ENCODE results near the gene RABGAP1L.

RABGAP1L gene

DNA sequence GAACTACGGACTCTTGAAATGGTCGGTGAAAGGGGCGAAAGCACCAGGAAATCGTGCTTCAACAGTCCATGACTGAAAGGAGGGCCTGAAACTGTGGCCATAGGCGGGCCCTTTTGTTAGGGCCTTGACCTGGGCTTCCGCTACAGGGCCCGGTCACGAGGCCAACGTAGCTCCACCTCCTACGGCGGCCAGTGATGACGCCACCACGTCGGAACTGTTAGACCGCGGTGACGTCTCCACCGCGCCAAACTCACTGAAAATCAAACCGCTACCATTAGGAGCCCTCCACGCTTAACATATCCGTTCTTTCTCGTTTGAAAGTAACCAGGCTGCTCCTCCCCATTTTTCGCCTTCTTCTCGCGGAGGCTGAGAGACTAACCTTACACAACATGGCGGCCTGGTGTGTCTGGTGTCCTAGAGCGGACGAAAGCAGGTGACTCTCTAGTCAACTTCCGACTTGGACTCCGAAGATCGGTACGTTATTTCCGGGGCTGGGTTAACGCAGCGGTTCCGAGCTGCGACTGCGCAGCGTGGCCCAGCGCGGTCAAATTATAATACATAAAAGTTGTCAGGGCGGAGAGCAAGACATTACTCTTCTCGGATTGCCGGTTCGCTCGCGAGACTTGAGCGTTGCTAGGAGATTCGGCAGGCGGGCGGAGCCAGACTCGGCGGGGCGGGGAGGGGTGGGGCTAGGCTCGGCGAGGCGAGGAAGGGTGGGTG, 840.1 kb downstream of the RABGAP1L start (continued):
- TF ChIP-seq ZNF777 (tag by site-specific recombination; IDR thresholded peaks at IDR 0.05; ENCODE audit: borderline replicate concordance) (no peak), ZNF19 (tag by site-specific recombination; IDR thresholded peaks at IDR 0.05; ENCODE audit: low read depth) (no peak), ZSCAN16 (tag by site-specific recombination; IDR thresholded peaks at IDR 0.05) (no peak), ZNF776 (tag by site-specific recombination; IDR thresholded peaks at IDR 0.05; ENCODE audit: borderline replicate concordance) (no peak), ZNF221 (tag by site-specific recombination; IDR thresholded peaks at IDR 0.05; ENCODE audit: borderline replicate concordance) (no peak), ZBTB11 (tag by site-specific recombination; conservative IDR thresholded peaks at IDR 0.05; ENCODE audit: low read depth) (peak; percentile 98), ZNF629 (tag by site-specific recombination; IDR thresholded peaks at IDR 0.05) (peak; percentile 100), OSR2 (tag by site-specific recombination; IDR thresholded peaks at IDR 0.05) (no peak), ZBTB17 (tag by site-specific recombination; IDR thresholded peaks at IDR 0.05) (peak; percentile 89), ZNF274 (IDR thresholded peaks at IDR 0.05; ENCODE audit: low read length) (no peak), ZNF274 (tag by site-specific recombination; IDR thresholded peaks at IDR 0.05; ENCODE audit: borderline replicate concordance) (no peak), ZNF404 (tag by site-specific recombination; IDR thresholded peaks at IDR 0.05) (no peak), ZNF561 (tag by site-specific recombination; IDR thresholded peaks at IDR 0.05; ENCODE audit: borderline replicate concordance) (peak; percentile 50), ZNF112 (tag by site-specific recombination; IDR thresholded peaks at IDR 0.05) (no peak), ZNF239 (tag by site-specific recombination; IDR thresholded peaks at IDR 0.05) (no peak), ZNF530 (tag by site-specific recombination; IDR thresholded peaks at IDR 0.05; ENCODE audit: low read depth) (no peak), ZNF623 (tag by site-specific recombination; IDR thresholded peaks at IDR 0.05) (peak; percentile 37), ZNF670 (tag by site-specific recombination; IDR thresholded peaks at IDR 0.05; ENCODE audit: low read depth) (no peak), ZNF202 (tag by site-specific recombination; IDR thresholded peaks at IDR 0.05; ENCODE audit: borderline replicate concordance) (no peak), ZBTB26 (tag by site-specific recombination; optimal IDR thresholded peaks at IDR 0.05) (no peak), SCRT1 (tag by site-specific recombination; IDR thresholded peaks at IDR 0.05; ENCODE audit: borderline replicate concordance) (no peak), ZBTB44 (tag by site-specific recombination; IDR thresholded peaks at IDR 0.05) (no peak), ZNF174 (tag by site-specific recombination; IDR thresholded peaks at IDR 0.05) (no peak), ZNF423 (tag by site-specific recombination; IDR thresholded peaks at IDR 0.05) (no peak), ZNF37A (tag by site-specific recombination; IDR thresholded peaks at IDR 0.05) (no peak), SP2 (tag by site-specific recombination; IDR thresholded peaks at IDR 0.05) (peak; percentile 79), ZNF658 (tag by site-specific recombination; IDR thresholded peaks at IDR 0.05) (no peak), ZNF785 (tag by site-specific recombination; IDR thresholded peaks at IDR 0.05) (peak; percentile 29; the same call in 1 of the 2 replicates), ZNF529 (tag by site-specific recombination; IDR thresholded peaks at IDR 0.05; ENCODE audit: insufficient replicate concordance) (no peak)
- TF ChIP-seq, protein P1, sequence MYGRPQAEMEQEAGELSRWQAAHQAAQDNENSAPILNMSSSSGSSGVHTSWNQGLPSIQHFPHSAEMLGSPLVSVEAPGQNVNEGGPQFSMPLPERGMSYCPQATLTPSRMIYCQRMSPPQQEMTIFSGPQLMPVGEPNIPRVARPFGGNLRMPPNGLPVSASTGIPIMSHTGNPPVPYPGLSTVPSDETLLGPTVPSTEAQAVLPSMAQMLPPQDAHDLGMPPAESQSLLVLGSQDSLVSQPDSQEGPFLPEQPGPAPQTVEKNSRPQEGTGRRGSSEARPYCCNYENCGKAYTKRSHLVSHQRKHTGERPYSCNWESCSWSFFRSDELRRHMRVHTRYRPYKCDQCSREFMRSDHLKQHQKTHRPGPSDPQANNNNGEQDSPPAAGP (tag by site-specific recombination; IDR thresholded peaks at IDR 0.05) = peak; percentile 94
- TF ChIP-seq, protein P2, sequence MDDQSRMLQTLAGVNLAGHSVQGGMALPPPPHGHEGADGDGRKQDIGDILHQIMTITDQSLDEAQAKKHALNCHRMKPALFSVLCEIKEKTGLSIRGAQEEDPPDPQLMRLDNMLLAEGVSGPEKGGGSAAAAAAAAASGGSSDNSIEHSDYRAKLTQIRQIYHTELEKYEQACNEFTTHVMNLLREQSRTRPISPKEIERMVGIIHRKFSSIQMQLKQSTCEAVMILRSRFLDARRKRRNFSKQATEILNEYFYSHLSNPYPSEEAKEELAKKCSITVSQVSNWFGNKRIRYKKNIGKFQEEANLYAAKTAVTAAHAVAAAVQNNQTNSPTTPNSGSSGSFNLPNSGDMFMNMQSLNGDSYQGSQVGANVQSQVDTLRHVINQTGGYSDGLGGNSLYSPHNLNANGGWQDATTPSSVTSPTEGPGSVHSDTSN (CRISPR knock-in tag; IDR thresholded peaks at IDR 0.05) = no peak
- TF ChIP-seq, protein P3, sequence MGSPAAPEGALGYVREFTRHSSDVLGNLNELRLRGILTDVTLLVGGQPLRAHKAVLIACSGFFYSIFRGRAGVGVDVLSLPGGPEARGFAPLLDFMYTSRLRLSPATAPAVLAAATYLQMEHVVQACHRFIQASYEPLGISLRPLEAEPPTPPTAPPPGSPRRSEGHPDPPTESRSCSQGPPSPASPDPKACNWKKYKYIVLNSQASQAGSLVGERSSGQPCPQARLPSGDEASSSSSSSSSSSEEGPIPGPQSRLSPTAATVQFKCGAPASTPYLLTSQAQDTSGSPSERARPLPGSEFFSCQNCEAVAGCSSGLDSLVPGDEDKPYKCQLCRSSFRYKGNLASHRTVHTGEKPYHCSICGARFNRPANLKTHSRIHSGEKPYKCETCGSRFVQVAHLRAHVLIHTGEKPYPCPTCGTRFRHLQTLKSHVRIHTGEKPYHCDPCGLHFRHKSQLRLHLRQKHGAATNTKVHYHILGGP (tag by site-specific recombination; IDR thresholded peaks at IDR 0.05) = no peak

Data from HEK293 (cell line).